G401 (cell line): ENCODE results near the gene ZNF615. TPM values are rescaled to one million over a fixed set of nuclear protein-coding genes. Genes with fewer than 3 reads are reported as not detected.
"Not testable (repeated sequence)": the region's sequence is repeated elsewhere in the genome, so short reads cannot be mapped to it uniquely, and the experiment has no call there.

Source experiments
- DNase-seq: peaks from one replicate; pipeline ENCODE4 v3.0.0-alpha.2; 2015; ENCODE audit warnings: low spot score
- in situ Hi-C: cut with HindIII; loops from 2 replicates; pipeline ENCODE4 v1.10.0; 2016; ENCODE audit warnings: low sequenced_read_pairs, mixed read lengths
- total RNA-seq: library from RNA; depleted of rRNA; stranded (reverse); fragments of >200 nt; shearing (Covaris generic); gene quantifications from 2 replicates; pipeline ENCODE4 v1.2.3, GENCODE V29; 2014

The ZNF615 gene
- total RNA-seq, 1 experiment from 2014 or later = 9.8 TPM

DNA sequence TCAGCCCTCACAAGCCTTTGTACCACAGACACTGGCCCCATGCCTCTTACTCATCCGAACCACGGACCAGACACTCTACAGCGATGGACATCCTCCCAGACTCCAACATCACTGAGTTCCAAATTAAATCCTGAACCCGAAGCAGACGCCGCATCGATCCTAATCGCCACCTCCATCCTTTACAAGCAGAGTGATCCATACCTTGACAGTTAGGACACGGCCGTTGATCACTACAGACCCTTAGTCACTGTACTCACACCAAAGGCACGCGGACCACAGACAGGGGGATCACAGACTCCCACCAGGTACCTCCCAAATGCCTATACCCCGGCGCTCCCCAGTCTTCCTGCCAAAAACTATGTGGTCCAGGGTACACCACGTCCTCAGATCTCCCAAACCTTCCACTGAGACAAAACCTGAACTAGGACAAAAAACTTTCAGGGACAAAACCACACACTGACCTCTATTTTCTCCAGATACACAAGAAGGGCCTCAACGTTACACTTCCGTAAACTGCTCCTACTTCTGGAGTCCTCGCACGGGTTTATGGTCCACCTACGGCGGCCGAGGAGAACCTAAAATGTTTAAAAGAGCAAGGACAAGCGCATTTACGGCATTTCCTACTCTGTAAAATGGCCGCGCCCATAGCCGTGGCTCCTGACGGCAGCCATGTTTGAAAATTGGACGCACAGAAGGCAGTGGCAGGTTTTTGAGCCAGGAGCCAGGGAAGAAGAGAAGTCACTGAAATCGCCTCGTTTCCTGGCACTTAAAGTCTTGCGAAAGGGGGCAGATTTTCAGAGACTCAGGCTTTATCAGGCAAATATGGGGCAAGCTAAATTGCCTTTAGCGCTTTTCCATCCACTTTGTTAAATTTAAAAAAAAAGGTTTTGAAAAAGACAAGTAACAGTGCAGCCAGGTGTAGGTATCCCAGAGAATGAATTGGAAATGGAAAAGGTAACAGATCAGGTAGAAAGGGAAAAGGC is 21.4 kb downstream of the ZNF615 start, which contains the start of gene ZNF350:
Gene ZNF350, minus strand, starts transcription at position 532 of the 983 bp plus-strand sequence. CDS start 12,480 bp downstream, outside the sequence.
- in situ Hi-C loops = no loop called here

DNA sequence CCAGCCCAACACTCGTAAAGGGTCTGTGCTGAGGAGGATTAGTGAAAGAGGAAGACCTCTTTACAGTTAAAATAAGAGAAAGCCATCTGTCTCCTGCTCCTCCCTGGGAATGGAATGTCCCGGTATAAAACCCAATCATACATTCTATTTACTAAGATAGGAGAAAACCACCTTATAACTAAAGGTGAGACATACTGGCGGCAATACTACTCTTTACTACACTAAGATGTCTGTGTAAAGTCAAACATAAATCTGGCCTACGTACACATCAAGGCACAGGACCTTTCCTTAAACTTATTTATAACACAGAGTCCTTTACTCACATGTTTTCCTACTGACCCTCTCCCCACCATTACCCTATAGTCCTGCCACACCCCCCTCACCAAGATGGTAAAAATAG is 24.6 kb downstream of the ZNF615 start:
- no peak for DNase-seq
- in situ Hi-C loops = no loop called here

More for the DNA sequence above, 21.4 kb downstream of the ZNF615 start, which contains the start of gene ZNF350:
- DNase-seq = peak; percentile 97

DNA sequence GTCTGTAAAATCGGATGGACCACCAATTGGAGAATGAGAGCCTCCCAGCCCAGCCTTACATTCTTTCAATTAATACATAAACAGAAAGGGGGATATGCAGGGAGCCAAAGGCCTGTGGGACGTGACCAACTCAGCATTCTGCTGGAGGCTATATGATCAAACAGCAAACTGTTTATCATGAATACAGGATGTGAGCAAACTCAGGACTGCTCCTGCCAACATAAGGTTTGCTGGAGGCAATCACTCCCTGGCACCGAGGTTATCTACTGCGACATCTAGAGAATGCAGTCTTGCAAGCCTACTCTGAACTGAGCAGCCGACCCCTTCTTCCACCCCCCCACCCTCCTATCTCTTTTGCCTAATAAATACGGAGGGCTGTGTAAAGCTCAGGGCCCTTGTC is 27.1 kb downstream of the ZNF615 start:
- DNase-seq, in situ Hi-C loops: not testable (repeated sequence)

DNA sequence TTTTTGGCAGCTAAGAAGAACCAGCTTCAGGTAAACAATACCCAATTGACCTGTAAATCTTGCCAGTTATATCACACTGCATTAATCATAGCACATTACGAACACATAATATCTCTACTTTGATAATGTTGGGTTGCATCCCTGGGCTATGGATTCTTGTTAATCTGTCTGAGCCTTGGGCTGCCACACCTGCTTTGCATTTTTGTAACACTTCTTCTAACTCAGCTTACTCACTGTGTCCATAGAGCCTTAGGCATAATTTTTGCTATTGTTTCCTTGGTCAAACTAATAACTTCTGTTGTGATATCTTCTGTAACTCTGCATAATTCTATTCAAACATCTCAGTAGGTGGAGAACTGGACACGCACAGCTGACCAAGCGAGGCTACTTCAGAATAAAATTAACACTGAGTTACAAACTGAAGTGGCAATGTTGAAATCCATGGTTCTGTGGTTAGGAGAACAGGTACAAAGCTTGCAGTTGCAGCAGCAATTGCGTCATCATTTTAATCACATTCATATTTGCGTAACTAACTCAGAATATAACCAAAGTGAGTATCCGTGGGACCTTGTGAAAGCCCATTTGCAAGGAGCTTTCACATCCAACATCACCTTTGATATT is 27.8 kb downstream of the ZNF615 start:
- in situ Hi-C loops = no loop called here
- no peak for DNase-seq

DNA sequence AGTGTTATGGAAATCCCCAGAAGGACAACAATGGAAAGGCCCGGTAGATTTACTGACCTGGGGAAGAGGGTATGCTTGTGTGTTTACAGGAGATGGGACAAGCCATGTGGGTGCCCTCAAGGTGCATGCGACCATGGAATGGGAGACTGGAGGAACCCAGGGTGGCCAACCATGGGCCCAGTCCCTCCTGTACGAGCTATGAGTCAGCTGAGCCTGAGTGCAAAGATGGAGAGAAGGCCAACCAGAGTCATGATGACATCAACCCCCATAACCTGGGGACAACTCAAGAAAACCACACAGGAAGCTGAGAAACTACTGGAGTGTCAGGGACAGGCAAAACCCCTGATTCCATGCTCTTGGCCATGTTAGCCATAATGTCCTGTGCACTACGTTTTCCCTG is 29.1 kb downstream of the ZNF615 start:
- in situ Hi-C loops = no loop called here
- no peak for DNase-seq

DNA sequence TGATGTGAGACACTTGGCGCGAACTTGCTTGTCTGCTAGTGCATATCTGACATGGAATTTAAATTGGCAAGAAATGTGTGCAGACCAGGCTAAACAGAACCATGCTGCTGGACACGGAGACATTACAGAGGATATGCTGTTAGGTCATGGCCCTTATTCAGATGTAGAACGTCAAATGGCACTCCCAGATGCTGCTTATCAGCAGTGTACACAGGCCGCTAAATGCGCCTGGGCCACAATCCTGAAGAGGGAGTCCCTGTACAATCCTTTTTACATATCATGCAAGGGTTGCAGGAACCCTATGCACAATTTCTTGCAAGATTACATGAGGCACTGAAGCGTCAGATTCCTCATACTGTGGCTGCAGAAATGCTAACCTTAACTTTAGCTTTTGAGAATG is 30.7 kb downstream of the ZNF615 start:
- in situ Hi-C loops = no loop called here
- DNase-seq = no peak

DNA sequence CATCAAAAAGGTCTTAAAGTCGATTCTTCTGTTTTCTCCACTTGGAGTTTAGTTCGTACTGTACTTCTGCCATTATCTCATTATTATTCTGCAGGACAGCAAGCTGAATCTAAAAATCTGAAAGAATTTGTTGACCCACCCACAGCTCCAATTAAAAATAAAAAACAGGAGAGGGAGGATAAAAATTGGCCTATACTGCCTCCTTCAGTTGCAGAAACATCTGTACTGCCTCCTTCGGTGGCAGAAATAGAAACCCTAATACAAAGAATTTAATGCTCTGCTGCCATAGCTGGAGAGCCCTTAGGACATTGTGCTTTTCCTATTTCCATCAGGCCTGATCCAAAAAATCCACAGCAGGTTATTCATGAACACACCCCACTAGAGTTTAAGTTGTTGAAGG is 31.2 kb downstream of the ZNF615 start:
- in situ Hi-C loops = no loop called here
- no peak for DNase-seq

DNA sequence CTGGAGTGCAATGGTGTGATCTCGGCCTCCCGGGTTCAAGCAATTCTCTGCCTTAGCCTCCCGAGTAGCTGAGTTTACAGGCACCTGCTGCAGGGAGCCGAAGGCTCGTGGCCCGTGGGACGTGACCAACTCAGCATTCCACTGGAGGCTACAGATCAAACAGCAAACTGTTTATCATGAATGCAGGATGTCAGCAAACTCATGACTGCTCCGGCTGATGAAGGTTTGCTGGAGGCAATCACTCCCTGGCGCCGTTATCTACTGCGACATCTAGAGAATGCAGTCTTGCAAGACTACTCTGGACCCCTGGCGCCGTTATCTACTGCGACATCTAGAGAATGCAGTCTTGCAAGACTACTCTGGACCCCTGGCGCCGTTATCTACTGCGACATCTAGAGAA is 32.2 kb downstream of the ZNF615 start:
- in situ Hi-C loops, DNase-seq: not testable (repeated sequence)

DNA sequence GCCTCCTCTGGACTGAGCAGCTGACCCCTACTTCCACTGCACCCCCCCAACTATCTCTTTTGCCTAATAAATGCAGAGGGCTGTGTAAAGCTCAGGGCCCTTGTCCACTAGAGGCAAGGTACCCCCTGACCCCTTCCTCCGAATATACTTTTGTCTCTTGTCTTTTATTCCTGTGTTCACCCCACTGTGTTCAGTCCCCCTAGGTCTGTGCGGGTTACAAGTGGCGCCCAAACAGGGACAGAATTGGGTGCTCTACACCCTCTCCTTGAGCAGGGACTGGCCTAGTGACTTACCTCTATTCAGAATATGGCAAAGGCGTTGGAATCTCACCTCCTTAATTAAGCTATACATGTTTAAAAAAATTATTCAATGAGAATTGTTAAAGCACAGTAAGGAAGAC is 36.4 kb downstream of the ZNF615 start:
- in situ Hi-C loops = no loop called here
- DNase-seq = no peak

DNA sequence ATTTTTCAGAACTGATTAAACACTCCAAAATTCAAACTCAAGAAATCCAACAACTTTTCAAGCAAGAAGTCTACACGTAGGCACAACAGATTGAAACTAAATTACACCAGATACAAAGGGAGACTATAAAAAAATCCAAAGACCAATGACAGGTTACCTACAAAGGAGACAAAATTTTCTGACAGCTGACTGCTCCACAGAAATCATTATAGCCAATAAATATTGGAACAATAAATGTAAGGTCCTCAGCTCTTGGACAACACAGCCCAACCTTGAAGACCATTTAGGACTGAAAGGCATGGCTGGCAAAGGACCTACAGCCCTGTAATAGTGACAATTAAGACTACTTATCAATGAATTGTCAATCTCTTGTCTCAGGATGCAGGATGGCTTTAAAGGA is 37.3 kb downstream of the ZNF615 start:
- no peak for DNase-seq
- in situ Hi-C loops = no loop called here

DNA sequence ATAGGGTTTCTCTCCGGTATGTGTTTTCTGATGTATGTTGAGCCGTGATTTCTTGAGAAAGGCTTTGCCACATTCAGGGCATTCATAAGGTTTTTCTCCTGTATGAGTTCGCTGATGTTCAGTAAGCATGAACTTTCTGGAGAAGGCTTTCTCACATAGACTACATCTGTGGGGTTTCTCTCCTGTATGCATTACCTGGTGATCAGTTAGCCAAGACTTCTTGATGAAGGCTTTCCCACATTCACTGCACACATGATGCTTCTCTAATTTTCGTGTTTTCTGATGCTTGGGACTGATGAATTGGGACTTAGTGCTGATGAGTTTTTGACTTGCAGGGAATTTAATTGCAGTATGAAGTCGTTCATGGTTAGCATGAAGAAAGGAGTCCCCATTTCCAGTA is 42.4 kb downstream of the ZNF615 start:
- in situ Hi-C loops = no loop called here
- DNase-seq = no peak

DNA sequence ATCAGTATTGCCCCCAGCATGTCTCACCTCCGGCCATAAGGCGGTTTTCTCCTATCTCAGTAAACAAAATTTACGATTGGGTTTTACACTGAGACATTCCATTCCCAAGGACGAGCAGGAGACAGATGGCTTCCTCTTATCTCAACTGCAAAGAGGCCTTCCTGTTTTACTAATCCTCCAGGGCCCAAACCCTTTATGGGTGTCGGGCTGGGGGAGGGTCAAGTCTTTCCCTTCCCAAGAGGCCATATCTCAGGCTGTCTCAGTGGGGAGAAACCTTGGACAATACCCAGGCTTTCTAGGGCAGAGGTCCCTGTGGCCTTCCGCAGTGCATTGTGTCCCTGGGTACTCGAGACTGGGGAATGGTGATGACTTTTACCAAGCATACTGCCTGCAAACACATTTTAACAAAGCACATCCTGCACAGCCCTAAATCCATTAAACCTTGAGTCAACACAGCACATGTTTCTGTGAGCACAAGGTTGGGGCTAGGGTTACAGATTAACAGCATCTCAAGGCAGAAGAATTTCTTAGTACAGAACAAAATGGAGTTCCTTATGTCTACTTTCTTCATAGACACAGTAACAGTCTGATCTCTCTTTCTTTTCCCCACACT is 47.3 kb downstream of the ZNF615 start:
- DNase-seq, in situ Hi-C loops: not testable (repeated sequence)

DNA sequence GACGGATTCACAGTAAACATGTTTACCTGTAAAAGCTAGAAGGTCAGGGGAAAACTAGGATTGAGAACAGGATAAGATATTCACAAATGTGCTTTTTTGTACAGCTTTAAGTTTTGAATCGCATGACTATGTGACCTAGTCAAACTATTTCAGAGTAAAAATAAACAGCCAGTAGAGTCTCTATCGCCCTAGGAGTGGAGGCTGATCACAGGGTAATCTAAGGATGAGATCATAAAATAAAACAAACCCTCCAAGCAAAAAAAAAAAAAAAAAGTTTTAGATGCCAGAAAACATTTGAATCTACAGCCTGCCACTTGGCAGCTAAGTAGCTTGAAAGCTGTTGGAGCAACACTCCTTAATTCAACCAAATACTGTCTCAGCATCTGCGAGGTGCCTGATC is 48.2 kb downstream of the ZNF615 start:
- in situ Hi-C loops = no loop called here
- DNase-seq = no peak

DNA sequence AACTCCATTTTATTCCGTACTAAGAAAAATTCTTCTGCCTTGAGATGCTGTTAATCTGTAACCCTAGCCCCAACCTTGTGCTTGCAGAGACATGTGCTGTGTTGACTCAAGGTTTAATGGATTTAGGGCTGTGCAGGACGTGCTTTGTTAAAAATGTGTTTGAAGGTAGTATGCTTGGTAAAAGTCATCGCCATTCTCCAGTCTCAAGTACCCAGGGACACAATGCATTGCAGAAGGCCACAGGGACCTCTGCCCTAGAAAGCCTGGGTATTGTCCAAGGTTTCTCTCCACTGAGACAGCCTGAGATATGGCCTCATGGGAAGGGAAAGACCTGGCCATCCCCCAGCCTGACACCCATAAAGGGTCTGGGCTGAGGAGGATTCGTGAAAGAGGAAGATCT is 50.2 kb downstream of the ZNF615 start:
- DNase-seq, in situ Hi-C loops: not testable (repeated sequence)

DNA sequence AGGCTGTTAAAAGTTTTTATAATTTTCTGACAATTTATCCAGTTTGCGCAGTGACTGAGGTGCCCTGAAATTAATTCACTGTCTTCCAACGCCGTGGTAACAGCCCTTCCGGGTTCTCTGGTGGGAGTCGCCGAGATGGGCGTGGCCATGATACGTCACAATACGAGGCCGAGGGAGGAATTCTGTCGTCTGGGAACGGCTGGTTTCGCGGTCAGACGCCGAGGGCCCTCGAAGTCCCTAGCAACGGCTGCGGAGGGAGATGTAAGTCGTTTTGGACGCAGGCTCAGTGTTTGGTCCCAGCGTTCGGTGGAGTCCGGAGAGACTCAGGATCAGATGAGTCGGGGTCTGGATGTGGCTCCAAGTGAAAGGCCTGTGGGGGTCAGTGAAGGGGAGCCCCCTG is 59.0 kb downstream of the ZNF615 start:
- in situ Hi-C loops = no loop called here
- peak; percentile 63 for DNase-seq

DNA sequence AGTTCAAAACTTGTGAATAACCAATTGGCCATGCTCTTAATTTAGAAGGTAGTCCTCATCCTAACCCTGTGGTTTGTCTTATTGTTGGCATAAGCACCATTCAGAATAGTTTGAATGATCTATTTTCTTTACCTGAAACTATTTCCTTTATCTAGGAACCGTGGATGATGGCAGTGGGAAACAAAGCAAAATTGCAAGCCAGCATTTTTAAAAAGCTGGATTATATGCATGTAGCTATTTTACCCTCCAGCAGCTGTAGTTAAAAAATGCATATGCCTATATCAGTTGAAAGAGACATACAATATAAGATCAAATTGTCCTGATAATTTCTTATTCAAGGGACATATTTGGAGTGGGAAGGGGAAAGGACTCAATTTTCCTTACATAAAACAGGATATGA is 61.4 kb downstream of the ZNF615 start:
- DNase-seq = no peak
- in situ Hi-C loops = no loop called here

DNA sequence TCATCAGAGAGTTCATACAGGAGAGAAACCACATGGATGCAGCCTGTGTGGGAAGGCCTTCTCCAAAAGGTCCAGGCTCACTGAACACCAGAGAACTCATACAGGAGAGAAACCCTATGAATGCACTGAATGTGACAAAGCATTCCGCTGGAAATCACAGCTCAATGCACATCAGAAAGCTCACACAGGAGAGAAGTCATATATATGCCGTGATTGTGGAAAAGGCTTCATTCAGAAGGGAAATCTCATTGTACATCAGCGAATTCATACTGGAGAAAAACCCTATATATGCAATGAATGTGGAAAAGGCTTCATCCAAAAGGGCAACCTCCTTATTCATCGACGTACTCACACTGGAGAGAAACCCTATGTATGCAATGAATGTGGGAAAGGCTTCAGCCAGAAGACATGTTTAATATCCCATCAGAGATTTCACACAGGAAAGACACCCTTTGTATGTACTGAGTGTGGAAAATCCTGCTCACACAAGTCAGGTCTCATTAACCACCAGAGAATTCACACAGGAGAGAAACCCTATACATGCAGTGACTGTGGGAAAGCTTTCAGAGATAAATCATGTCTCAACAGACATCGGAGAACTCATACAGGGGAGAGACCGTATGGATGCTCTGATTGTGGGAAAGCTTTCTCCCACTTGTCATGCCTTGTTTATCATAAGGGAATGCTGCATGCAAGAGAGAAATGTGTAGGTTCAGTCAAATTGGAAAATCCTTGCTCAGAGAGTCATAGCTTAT is 63.0 kb downstream of the ZNF615 start:
- no peak for DNase-seq
- in situ Hi-C loops = no loop called here
